Endodermal cell (in vitro differentiated cells): ENCODE measurements around the gene LGR6. TPM values are rescaled to one million over a fixed set of nuclear protein-coding genes. Genes with fewer than 3 reads are reported as not detected.

Source experiments
- DNase-seq: peaks from one replicate; pipeline ENCODE4 v3.0.0-alpha.2; 2017
- H3K27ac ChIP-seq: 2 replicates; pipeline ENCODE4 v1.5.1; 2013; ENCODE audit warnings: mild to moderate bottlenecking, low read depth, low read length, moderate library complexity
- H3K27me3 ChIP-seq: 2 replicates; pipeline ENCODE4 v1.6.1; 2013; ENCODE audit warnings: mild to moderate bottlenecking, low read length, moderate library complexity; ENCODE audit not compliant: insufficient read depth, control insufficient read depth, poor library complexity, severe bottlenecking
- H3K36me3 ChIP-seq: 2 replicates; pipeline ENCODE4 v1.7.0; 2013; ENCODE audit warnings: mild to moderate bottlenecking, low read length, moderate library complexity; ENCODE audit not compliant: control insufficient read depth, insufficient read depth
- H3K4me1 ChIP-seq: one replicate; pipeline ENCODE4 v1.7.0; 2013; ENCODE audit warnings: low read length; ENCODE audit not compliant: control insufficient read depth, insufficient read depth
- H3K4me3 ChIP-seq: 2 replicates; pipeline ENCODE4 v1.5.1; 2013; ENCODE audit warnings: mild to moderate bottlenecking, low read length, moderate library complexity
- H3K9ac ChIP-seq: 2 replicates; pipeline ENCODE4 v1.6.1; 2013; ENCODE audit warnings: mild to moderate bottlenecking, low read length, moderate library complexity; ENCODE audit not compliant: poor library complexity, severe bottlenecking; ENCODE audit errors: extremely low read depth
- H3K9me3 ChIP-seq: 2 replicates; pipeline ENCODE4 v1.6.1; 2013; ENCODE audit warnings: mild to moderate bottlenecking, low read length, moderate library complexity; ENCODE audit not compliant: control insufficient read depth
- H3K27ac Mint-ChIP-seq: 2 replicates; pipeline ENCODE4 v1.8.0; 2020; ENCODE audit warnings: mixed read lengths
- H3K27me3 Mint-ChIP-seq: 2 replicates; pipeline ENCODE4 v1.8.0; 2021; ENCODE audit warnings: mild to moderate bottlenecking, mixed read lengths; ENCODE audit not compliant: insufficient read depth
- H3K36me3 Mint-ChIP-seq: 2 replicates; pipeline ENCODE4 v1.8.0; 2020; ENCODE audit warnings: low read depth, mixed read lengths
- H3K4me1 Mint-ChIP-seq: 2 replicates; pipeline ENCODE4 v1.8.0; 2020; ENCODE audit warnings: mixed read lengths
- H3K4me3 Mint-ChIP-seq: 2 replicates; pipeline ENCODE4 v1.8.0; 2020; ENCODE audit warnings: mild to moderate bottlenecking, moderate library complexity, mixed read lengths
- H3K9me3 Mint-ChIP-seq: 2 replicates; pipeline ENCODE4 v1.8.0; 2020; ENCODE audit warnings: mild to moderate bottlenecking, mixed read lengths
- CTCF ChIP-seq: fragments of 200-600 bp; sonication (generic); conservative IDR thresholded peaks from 2 replicates; pipeline ENCODE4 v1.5.0; 2021; ENCODE audit warnings: antibody characterized with exemption, mild to moderate bottlenecking
- WGBS, 2 experiments: methylation state at CpG; one replicate each; pipeline versions ENCODE4 v1.1.5 to v1.1.7; 2013; ENCODE audit warnings: missing lambda C conversion rate in 2 of 2, mixed read lengths in 1 of 2; ENCODE audit not compliant: insufficient coverage in 1 of 2, insufficient read length in 1 of 2; 5-methylcytosine and 5-hydroxymethylcytosine counted together
- total RNA-seq, 2 donors: library from RNA; stranded (reverse); fragmentation: NEBNext Ultra II Directional in 1 of 2; extraction: Animal tissue kit (Norgen Biotek cat#: 25700) in 1 of 2; gene quantifications; 2 replicates in 1 of 2; 3 replicates in 1 of 2; pipeline ENCODE4 v1.2.1, GENCODE V29; 2021

LGR6 gene
- total RNA-seq, 2 donors from 2014 or later = 0.73 to 1.5 TPM

GRCh38 chr1:202171292-202172014, 22.1 kb upstream of the LGR6 start:
- H3K27ac Mint-ChIP-seq = no peak overlapping the region

DNA sequence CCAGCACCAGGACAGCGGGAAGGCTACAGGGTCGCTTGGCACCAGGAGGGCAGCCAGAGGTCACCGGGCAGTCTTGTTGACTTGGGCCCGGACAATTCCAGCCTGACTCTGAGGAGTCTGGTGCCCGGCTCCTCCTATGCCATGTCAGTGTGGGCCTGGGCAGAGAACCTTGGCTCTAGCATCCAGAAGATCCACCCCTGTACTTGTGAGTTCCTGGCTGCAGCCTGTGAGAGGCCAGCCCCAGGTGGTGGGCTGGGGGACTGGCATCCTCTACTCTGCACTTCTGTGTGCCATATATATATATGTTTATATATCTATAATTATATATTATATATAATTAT, 21.6 kb upstream of the LGR6 start:
- Mint-ChIP-seq H3K27ac (no peak overlapping the region), H3K27me3 (no peaks in the 10 kb centered on the region), H3K4me1 (no peaks in the 10 kb centered on the region), H3K9me3 (no peaks in the 10 kb centered on the region), H3K36me3 (no peaks in the 10 kb centered on the region), H3K4me3 (no peak overlapping the region)
- Histone ChIP-seq H3K4me1 (no peaks in the 10 kb centered on the region), H3K9me3 (no peaks in the 10 kb centered on the region), H3K9ac (no peak overlapping the region), H3K4me3 (no peak overlapping the region), H3K27me3 (no peaks in the 10 kb centered on the region), H3K27ac (no peak overlapping the region), H3K36me3 (no peaks in the 10 kb centered on the region)
- no peak for DNase-seq
- TF ChIP-seq CTCF = no peak
- 92 to 95% methylated on average over 5 of the region's 5 CpGs for WGBS, 2 experiments

More at GRCh38 chr1:202171292-202172014, 22.1 kb upstream of the LGR6 start:
- H3K4me3 ChIP-seq = no peak overlapping the region
- no peak overlapping the region for H3K9ac ChIP-seq
- Mint-ChIP-seq H3K27me3 (no peaks in the 10 kb centered on the region), H3K4me1 (peaks cover 4% of the 10 kb centered on the region), H3K36me3 (no peaks in the 10 kb centered on the region), H3K9me3 (no peaks in the 10 kb centered on the region), H3K4me3 (no peak overlapping the region)
- no peak overlapping the region for H3K27ac ChIP-seq
- no peaks in the 10 kb centered on the region for H3K9me3 ChIP-seq
- H3K27me3 ChIP-seq = no peaks in the 10 kb centered on the region
- WGBS, 2 experiments = 96 to 100% methylated on average over 5 to 11 of the region's 11 CpGs
- no peak for DNase-seq
- TF ChIP-seq CTCF = no peak
- no peaks in the 10 kb centered on the region for H3K4me1 ChIP-seq
- no peaks in the 10 kb centered on the region for H3K36me3 ChIP-seq

GRCh38 chr1:202173993-202174392, 19.6 kb upstream of the LGR6 start:
- no peak overlapping the region for H3K27ac ChIP-seq
- Mint-ChIP-seq H3K27ac (no peak overlapping the region), H3K27me3 (no peaks in the 10 kb centered on the region), H3K4me3 (no peak overlapping the region), H3K4me1 (no peaks in the 10 kb centered on the region), H3K9me3 (no peaks in the 10 kb centered on the region), H3K36me3 (no peaks in the 10 kb centered on the region)
- TF ChIP-seq CTCF = no peak
- no peak overlapping the region for H3K9ac ChIP-seq
- DNase-seq = peak; percentile 36
- H3K4me1 ChIP-seq = no peaks in the 10 kb centered on the region
- no peaks in the 10 kb centered on the region for H3K9me3 ChIP-seq
- H3K36me3 ChIP-seq = no peaks in the 10 kb centered on the region
- no peak overlapping the region for H3K4me3 ChIP-seq
- 81 to 88% methylated on average over 6 to 7 of the region's 7 CpGs for WGBS, 2 experiments
- no peaks in the 10 kb centered on the region for H3K27me3 ChIP-seq
